HG03457 (cell line): ENCODE data around the gene DAZAP1.

Experiments used
- ATAC-seq: cut with Tn5 transposase; IDR thresholded peaks from one replicate; pipeline ENCODE4 v1.9.1; 2021; ENCODE audit warnings: moderate number of reproducible peaks; ENCODE audit not compliant: unreplicated experiment

The DAZAP1 gene

DNA sequence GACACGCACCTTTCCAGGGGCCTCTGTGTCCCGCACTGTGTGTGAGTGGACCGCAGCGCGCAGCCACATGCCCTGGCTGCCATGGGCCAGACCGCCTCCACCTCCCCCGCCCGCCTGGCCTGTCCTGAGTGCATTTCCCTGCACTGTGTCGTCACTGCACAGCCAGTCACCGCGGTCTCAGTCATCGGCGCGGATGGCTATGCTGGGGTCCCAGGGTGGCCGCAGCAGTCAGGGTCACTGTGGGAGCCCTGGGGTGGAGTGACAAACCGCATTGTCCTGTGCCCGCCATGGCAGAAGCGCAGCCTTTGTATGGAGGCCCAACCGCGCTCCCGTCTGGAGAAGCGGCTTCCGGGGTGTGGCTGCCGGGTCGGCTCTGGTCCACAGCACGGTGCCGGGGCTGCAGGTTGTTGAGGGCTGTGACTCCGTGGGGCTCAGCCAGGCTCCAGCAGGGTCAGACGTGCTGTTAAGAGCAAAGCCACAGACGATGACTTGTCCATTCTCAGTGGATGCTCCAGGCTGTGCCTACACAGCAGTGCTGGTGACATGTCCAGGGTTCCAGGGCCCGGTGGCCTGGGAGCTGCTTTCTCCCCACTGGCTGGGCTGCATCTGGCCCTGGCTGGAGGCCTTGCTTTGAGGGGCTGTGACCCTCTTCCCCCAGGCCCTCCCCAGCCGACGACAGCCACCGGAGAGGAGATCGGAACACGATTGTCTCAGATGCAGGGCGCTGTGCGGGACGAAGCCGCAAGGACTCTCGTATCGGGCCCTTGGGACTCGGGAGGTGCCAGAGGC is 30.0 kb upstream of the DAZAP1 start:
- ATAC-seq, result no peak

DNA sequence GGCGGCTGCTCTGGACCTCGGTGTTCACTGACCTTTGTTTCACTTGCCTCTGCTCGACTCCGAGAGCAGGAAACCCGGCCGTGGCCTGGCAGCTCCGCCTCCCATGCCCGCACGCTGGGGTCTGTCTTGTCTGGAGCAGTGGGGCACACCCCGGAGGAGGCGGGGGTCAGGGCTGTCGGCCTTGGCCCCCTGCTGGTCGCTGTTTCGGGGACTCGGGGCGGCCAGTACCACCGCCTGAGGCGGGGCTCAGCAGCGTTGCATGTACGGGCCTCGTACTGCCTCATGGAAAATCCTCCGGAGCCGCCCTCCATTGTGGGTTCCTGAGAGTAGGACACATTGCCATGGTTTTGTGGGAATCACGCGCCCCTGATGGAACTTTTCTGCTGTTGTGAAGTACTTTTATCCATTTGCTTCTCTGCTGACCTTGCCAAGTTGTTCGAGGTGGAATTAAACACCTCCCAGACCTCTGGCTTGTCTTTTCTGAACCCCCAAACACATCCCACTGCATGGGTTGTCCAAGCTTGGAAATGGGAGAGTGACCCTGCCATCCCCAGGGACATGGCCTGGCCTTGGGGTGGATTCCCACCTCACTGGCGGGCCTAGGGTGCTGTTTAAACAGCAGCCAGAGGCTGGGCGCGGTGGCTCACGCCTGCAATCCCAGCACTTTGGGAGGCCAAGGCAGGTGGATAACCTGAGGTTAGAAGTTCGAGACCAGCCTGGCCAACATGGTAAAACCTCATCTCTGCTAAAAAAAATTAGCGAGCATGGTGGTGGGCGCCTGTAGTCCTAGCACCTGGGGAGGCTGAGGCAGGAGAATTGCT is 29.2 kb upstream of the DAZAP1 start:
- ATAC-seq, result no peak

- ATAC-seq, result no peak
Observed at GRCh38 chr19:1379126-1379905, 28.1 kb upstream of the DAZAP1 start.

- ATAC-seq, result no peak
Observed at GRCh38 chr19:1379961-1380489, 27.4 kb upstream of the DAZAP1 start.

DNA sequence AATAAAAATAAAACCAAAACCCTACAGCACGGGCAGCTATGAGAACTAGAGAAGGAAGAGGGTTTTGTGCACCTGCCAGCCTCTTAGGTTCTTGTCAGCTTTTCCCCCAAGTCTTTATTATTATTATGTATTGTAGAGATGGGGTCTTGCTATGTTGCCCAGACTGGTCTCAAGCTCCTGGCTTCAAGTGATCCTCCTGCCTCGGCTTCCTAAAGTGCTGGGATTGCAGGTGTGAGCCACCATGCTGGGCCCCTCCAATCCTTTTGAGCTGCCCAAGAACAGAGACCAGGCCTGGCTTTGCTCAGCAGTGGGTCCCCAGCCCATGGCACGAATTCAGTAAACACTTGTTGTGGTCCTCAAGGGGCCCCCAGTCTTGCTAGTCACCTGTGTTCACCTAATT is 25.1 kb upstream of the DAZAP1 start:
- no peak for ATAC-seq

- ATAC-seq, result no peak
Observed at GRCh38 chr19:1383017-1383311, 24.4 kb upstream of the DAZAP1 start.

GRCh38 chr19:1383312-1384084 is 23.9 kb upstream of the DAZAP1 start, which contains the start of gene NDUFS7:
Gene NDUFS7, plus strand, starts transcription at chr19:1383907. Its CDS starts 20 bp downstream, at chr19:1383927.
- ATAC-seq, result peak; percentile 51

DNA sequence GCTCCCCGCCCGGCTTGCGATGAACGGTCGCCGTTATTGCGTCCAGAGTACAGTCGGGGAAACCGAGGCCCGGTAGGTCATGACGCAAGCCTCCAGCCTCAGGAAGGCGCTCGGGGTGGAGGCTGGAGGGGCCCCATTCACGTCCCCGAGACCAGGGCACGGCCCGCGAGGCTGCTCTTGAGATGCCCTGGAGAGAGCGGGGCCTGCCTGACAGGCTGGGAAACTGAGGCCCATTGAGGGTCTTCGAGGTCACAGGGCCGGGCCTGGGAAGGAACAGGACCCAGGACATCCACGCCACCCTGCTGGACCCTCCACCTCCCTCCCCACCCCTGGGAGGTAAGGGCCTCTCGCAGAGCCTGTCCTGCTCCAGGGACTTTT is 23.3 kb upstream of the DAZAP1 start:
- ATAC-seq, result no peak

DNA sequence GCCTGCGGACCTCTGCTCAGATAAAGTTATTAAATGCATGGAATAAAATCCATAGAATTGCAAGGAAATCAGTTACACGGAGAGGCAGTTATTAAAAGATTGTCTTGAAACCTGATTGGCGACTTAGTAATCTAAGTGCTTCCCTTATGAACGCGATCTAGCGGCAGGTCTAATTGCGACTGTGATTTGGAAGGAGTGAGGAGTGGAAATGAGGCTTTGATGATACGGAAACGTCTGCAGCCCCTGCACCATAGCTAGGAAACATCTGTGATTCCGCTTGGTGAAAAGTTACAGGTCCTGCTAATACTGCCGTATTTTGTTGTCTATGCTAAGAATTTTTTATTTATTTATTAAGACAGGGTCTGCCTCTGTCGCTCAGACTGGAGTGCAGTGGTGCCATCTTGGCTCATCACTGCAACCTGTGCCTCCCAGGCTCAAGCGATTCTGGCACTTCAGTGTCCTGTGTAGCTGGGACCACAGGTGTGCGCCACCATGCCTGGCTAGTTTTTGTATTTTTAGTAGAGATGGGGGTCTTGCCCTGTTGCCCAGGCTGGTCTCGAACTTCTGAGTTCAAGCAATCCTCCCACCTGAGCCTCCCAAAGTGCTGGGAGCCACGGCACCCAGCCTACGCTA is 22.8 kb upstream of the DAZAP1 start:
- no peak for ATAC-seq

DNA sequence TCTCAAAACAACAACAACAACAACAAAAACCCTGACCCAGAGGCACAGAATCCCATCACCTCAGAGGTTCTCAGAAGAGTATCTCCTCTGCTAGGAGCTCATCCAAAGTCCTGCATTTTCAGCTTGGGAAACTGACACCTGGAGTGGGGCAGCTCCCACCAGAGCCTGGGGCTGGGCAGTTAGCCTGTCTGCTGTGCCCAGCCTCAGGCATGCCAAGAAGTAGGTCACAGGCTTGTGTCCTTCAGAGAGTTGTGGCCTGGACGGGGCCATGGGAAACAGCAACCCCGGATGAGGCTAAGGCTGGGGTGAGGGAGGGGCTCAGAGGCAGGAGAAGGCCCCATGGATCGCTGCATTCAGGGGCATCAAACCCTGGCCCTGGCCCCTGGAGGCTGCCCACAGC is 21.6 kb upstream of the DAZAP1 start:
- no peak for ATAC-seq

- no peak for ATAC-seq
Observed at GRCh38 chr19:1386945-1387683, 20.3 kb upstream of the DAZAP1 start.

DNA sequence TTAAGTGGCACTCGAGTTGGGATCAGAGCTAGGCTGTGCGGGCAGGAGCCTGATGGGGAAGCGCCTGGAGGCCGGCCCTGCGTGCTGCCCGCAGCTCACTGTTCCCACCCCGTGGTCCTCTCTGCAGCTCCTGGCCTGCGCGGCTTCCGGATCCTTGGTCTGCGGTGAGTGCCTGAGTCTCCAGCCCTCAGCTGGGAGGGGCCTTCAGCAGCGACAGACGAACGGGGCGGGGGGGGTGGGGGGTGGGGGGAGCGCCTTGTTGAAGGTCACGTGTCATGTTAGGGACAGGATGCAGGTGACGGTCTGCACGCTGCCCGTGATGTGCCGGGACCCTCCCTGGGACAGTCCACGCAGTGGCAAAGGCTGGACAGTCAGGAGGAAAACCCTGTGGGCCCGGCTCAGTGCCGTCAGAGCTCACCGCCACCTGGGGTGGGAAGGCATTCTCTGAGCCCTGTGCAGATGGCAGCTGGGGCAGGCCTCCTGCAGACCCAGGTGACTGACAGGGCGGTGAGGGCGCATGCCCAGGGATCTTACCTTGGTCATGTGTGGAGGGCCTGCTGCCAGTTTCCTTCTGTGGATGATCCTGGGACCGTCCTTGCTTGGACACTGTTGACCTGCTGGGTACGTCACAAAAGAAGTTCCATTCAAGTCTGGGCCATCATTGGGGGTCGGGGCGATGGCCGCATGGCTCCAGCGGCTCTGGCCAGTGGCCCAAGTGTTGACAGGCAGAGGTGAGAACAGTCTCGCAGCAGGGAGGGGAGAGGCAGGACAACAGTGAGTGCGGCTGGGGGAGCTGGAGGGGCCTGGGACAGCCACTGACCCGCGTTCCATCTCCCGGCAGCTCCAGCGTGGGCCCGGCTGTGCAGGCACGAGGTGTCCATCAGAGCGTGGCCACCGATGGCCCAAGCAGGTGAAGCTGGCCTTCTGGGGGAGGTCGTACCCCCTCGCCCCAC is 19.4 kb upstream of the DAZAP1 start:
- no peak for ATAC-seq

- no peak for ATAC-seq
Observed at GRCh38 chr19:1388637-1389026, 18.8 kb upstream of the DAZAP1 start.

DNA sequence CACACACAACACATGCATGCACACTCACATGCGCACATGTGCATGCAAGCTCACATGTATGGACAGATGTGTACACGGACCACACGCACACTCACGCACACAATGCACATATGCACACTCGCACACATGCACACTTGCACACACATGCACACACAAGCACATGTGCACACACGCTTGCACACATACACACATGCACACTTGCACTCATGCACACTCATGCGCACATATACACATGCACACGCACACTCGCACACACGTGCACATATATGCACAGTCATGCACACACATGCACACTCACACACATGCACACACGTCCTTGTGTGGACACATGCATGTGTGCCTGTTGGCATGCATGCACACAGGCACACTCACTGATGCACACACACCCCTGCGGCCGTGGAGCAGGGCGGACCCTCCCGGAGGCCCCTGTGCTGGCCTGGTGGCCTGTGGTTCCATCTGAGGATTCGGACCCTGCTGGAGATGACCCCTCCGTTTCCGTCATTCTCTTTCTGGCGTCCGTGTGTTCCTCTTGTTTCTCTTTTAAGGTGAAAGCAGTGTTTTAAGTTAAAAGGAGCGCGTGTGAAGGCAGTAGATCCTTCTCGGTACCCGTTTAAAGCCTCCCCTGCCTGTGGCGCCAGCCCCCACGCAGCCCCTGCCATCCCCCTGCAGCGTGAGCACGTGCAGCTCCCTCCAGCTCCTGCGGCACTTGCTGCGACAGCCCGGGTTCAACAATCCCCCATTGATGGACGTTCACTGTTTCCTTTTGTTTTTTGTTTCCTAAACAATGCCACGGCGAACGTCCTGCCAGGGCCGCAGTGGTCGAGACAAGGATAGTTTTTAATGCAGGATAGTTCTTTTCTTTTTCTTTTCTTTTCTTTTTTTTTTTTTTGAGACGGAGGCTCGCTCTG is 18.1 kb upstream of the DAZAP1 start:
- no peak for ATAC-seq

DNA sequence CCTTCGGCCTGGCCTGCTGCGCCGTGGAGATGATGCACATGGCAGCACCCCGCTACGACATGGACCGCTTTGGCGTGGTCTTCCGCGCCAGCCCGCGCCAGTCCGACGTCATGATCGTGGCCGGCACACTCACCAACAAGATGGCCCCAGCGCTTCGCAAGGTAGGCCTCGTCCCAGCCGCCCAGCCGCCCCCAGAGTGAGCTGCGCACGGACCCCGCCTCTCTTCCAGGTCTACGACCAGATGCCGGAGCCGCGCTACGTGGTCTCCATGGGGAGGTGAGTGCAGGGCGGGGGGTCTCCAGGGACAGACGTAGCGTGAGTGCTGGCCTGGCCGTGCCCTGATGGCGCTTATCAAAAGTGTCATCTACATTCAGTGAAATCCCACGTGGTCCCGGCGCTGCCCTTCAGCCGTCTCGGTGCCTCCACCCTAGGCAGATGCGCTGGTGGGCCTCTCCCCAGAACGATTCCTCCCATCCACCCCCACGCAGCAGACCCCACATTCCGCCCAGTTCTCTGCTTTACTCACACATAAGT is 16.4 kb upstream of the DAZAP1 start:
- no peak for ATAC-seq

GRCh38 chr19:1392407-1392806 is 15.0 kb upstream of the DAZAP1 start:
- ATAC-seq, result no peak

GRCh38 chr19:1392939-1393530 is 14.4 kb upstream of the DAZAP1 start:
- no peak for ATAC-seq
